Measurements from ENCODE around the gene SKI.

- no peak for TF ChIP-seq POLR2A (IDR thresholded peaks at IDR 0.05)
- TF ChIP-seq CTCF (IDR thresholded peaks at IDR 0.05), result peak in 1 of 4 experiments; percentile 10
These were observed 98.4 kb downstream of the SKI start for GRCh38 chr1:2326524-2326923.

Measured in prostate gland (tissue), 2 donors.